Chondrocyte (in vitro differentiated cells): Measurements from ENCODE around the gene OXNAD1. TPM values are rescaled to one million over a fixed set of nuclear protein-coding genes. Genes with fewer than 3 reads are reported as not detected.

Source experiments
- DNase-seq: peaks from one replicate; pipeline ENCODE4 v3.0.0; 2021; ENCODE audit warnings: mixed read lengths, low spot score
- H3K27ac Mint-ChIP-seq: one replicate; pipeline ENCODE4 v1.8.0; 2021; ENCODE audit warnings: mild to moderate bottlenecking, moderate library complexity, mixed read lengths; ENCODE audit not compliant: unreplicated experiment
- H3K27me3 Mint-ChIP-seq: 2 replicates; pipeline ENCODE4 v1.8.0; 2021; ENCODE audit warnings: low read depth, mixed read lengths
- H3K36me3 Mint-ChIP-seq: 2 replicates; pipeline ENCODE4 v1.8.0; 2021; ENCODE audit warnings: low read depth, mixed read lengths
- H3K4me1 Mint-ChIP-seq: 2 replicates; pipeline ENCODE4 v1.8.0; 2021; ENCODE audit warnings: low read depth, mild to moderate bottlenecking, mixed read lengths
- H3K4me3 Mint-ChIP-seq: one replicate; pipeline ENCODE4 v1.8.0; 2021; ENCODE audit warnings: mild to moderate bottlenecking, moderate library complexity, mixed read lengths; ENCODE audit not compliant: unreplicated experiment
- H3K9me3 Mint-ChIP-seq: 2 replicates; pipeline ENCODE4 v1.8.0; 2021; ENCODE audit warnings: low read depth, mixed read lengths
- total RNA-seq: library from RNA; stranded (reverse); gene quantifications from 3 replicates; pipeline ENCODE4 v1.2.1, GENCODE V29; 2021
- TF ChIP-seq, protein P1 (sequence below): fragments of 200-600 bp; sonication (generic); IDR thresholded peaks from 2 replicates; pipeline ENCODE4 v1.5.0; 2021; ENCODE audit warnings: antibody characterized with exemption, mild to moderate bottlenecking, moderate library complexity

Gene OXNAD1
- total RNA-seq, 1 donor from 2014 or later: 6.7 TPM

DNA sequence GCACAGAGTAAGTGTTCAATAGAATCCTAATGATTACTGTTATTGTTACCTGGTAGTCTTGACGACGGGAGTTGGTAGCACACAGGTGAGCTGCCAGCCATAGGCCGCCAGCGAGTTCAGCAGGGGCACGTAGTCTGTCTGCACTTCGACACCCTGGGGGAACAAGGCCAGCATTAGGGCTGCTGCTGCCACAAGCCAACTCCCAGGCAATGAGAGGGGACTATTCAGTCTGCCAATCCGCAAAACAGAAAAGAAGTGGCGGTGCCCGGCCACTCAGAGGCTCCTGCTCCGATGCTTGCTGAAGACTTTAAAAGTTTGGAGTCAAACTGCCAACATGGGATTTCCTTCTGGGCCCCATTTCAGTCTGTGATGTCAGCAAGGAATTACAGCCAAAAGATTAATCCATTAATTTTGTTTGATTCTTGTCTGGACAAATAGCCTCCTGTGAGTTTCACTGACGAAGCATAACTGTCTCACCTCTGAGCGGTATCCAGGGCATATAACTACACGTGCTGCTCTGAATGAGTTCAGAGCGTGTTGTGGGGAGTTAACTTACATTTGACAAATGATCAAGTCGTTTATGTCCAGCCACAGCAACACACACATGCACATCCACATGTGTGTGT lies 61.8 kb downstream of the OXNAD1 start:
- TF ChIP-seq, protein P1, sequence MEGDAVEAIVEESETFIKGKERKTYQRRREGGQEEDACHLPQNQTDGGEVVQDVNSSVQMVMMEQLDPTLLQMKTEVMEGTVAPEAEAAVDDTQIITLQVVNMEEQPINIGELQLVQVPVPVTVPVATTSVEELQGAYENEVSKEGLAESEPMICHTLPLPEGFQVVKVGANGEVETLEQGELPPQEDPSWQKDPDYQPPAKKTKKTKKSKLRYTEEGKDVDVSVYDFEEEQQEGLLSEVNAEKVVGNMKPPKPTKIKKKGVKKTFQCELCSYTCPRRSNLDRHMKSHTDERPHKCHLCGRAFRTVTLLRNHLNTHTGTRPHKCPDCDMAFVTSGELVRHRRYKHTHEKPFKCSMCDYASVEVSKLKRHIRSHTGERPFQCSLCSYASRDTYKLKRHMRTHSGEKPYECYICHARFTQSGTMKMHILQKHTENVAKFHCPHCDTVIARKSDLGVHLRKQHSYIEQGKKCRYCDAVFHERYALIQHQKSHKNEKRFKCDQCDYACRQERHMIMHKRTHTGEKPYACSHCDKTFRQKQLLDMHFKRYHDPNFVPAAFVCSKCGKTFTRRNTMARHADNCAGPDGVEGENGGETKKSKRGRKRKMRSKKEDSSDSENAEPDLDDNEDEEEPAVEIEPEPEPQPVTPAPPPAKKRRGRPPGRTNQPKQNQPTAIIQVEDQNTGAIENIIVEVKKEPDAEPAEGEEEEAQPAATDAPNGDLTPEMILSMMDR: no peak
- Mint-ChIP-seq H3K36me3 (peaks cover 17% of the 10 kb centered on the region), H3K9me3 (peaks cover 5% of the 10 kb centered on the region), H3K27me3 (no peaks in the 10 kb centered on the region), H3K4me3 (no peak overlapping the region), H3K27ac (no peak overlapping the region), H3K4me1 (no peaks in the 10 kb centered on the region)
- no peak for DNase-seq

DNA sequence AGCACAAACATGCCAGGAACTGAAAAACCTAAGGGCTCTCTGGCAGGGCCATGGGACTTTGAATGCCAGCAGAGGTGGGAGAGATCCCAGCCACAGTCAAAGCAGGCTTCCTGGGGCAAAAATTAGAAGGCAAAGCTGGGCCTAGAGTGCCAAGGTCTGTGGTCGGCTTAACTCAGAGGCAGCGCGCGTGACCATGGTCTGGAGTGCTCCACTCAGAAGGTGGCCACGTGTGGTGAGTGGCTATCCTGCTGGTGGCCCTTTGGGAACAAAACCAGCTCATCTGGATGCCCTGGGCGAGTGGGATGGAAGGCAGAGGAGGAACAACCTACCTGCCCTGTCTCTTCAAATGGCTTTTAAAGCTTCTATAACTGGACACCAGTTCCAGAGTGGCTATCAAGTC lies 63.1 kb downstream of the OXNAD1 start:
- TF ChIP-seq, protein P1: no peak
- Mint-ChIP-seq H3K36me3 (peaks cover 19% of the 10 kb centered on the region), H3K4me1 (peaks cover 12% of the 10 kb centered on the region)

DNA sequence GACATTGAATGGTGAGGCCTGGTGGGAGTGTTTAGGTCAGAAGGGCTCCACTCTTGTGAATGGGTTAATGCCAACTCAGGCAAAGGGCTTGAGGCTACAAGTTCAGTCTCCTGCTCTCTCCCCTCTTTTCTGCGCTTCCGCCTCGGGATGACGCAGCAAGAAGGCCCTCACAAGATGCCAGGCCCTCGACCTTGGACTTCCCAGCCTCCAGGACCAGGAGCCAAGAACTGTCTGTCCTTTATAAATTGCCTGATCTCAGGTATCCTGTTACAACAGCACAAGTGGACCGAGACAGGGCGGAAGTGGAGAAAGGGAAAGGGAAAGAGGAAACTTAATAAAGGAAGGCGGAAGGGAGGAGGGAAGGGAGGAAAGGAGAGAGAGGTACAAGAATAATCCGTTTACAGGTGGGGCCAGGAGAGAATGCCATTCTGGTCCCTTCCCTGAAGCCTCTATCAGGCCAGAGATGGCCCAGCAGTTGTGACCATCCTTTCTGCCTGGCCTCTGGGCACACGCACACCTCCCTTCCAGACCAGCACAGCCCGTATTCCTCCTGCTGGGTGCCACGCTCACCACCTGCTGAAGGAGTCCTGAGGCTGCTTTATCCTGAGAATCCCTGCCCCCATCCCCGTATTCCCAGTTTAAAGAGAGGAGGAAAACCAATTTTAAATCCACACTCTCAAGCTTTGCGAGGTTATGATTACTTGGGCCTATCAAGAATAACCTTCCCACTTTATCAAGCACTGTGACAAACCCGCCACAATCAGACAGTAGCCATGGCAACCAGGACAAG lies 64.2 kb downstream of the OXNAD1 start:
- H3K9me3 Mint-ChIP-seq: peaks cover 17% of the 10 kb centered on the region
- H3K4me1 Mint-ChIP-seq: peaks cover 18% of the 10 kb centered on the region
- no peak overlapping the region for H3K27ac Mint-ChIP-seq
- H3K27me3 Mint-ChIP-seq: no peaks in the 10 kb centered on the region
- H3K36me3 Mint-ChIP-seq: peaks cover 18% of the 10 kb centered on the region
- H3K4me3 Mint-ChIP-seq: no peak overlapping the region
- TF ChIP-seq, protein P1: no peak
- no peak for DNase-seq

More for the DNA sequence above, 63.1 kb downstream of the OXNAD1 start:
- Mint-ChIP-seq H3K27me3 (no peaks in the 10 kb centered on the region), H3K9me3 (peaks cover 15% of the 10 kb centered on the region), H3K4me3 (no peak overlapping the region), H3K27ac (no peak overlapping the region)
- DNase-seq: no peak

DNA sequence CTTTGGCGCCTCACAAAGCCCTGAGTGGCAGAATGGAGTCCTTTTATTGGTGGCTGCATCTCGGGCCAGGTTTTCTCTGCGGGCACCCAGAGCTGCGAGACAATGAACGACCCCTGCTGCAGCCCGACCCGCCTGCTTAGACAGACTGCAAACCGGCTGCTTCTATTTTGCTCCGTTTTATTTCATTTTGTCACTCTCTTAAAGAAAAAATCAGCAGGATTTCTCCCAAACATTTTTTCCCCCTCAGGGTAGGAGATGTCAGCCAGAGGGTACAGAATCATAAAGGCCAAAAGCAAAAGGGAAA lies 64.8 kb downstream of the OXNAD1 start:
- DNase-seq: no peak
- no peaks in the 10 kb centered on the region for H3K27me3 Mint-ChIP-seq
- no peak overlapping the region for H3K4me3 Mint-ChIP-seq
- peaks cover 23% of the 10 kb centered on the region for H3K9me3 Mint-ChIP-seq
- H3K4me1 Mint-ChIP-seq: peaks cover 20% of the 10 kb centered on the region
- peaks cover 21% of the 10 kb centered on the region for H3K36me3 Mint-ChIP-seq
- TF ChIP-seq, protein P1: no peak
- no peak overlapping the region for H3K27ac Mint-ChIP-seq

DNA sequence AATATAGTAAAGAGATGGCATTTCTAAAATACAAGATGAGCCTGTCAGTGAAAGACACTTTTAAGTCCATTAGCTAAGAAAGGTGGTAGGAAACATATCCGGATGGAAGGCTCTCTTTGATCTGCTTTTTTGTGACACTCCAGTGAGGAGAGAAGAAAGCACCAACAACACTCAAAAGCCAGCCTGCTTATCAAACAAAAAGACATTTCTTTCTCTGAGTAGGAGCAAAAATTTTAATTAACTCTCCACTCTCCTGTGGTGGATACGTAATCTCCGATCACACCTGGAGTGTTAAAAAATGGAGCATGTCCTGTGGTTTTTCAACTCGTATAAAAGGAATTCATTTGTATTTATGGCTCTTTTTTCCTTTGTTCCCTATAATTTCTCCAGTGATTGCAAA lies 65.3 kb downstream of the OXNAD1 start:
- Mint-ChIP-seq H3K4me3 (no peak overlapping the region), H3K4me1 (peaks cover 23% of the 10 kb centered on the region)

More for the DNA sequence above, 65.3 kb downstream of the OXNAD1 start:
- Mint-ChIP-seq H3K9me3 (peaks cover 29% of the 10 kb centered on the region), H3K36me3 (peaks cover 25% of the 10 kb centered on the region), H3K27me3 (no peaks in the 10 kb centered on the region), H3K27ac (no peak overlapping the region)
- TF ChIP-seq, protein P1: no peak
- no peak for DNase-seq
